ENCODE results near the gene LMNTD1.

Gene LMNTD1

DNA sequence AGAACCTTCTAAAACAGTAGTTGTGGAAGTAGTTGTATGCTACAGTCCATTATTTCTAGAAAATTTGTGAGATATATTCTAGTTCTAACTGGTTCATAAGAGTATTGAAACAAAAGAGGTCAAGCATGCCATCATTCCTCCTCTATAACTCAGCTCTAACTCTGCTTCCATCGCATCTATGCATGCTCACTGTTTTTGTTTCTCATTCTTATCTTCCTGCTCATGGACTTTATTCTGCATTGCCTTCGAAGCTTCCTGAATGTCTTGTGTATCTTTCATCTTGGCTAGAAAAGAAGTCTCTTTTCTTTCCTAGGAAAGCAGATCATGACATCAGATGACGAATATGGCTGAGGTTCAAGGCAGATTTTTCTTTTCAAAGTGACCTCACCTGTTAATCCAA lies 402 bp downstream of the LMNTD1 start:
- DNase-seq = no peak

DNA sequence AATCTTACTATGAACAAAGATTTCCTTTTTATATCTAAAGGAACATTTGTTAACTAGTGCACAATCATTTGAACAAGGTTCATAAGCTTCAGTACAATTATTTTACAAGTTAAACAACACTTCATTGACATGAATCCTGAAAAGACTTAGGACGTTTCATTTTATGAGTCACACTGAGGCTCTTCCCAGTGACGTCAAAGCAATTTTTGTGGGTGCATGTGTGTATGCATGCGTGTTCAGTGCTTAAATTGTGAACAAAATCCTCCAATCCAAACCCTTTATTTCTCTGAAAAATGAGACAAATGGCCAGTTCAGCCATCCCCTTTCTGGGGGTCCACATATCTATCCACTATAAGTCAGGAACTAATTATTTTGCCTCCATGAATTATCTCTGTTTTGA lies 2.9 kb downstream of the LMNTD1 start:
- DNase-seq = no peak

DNA sequence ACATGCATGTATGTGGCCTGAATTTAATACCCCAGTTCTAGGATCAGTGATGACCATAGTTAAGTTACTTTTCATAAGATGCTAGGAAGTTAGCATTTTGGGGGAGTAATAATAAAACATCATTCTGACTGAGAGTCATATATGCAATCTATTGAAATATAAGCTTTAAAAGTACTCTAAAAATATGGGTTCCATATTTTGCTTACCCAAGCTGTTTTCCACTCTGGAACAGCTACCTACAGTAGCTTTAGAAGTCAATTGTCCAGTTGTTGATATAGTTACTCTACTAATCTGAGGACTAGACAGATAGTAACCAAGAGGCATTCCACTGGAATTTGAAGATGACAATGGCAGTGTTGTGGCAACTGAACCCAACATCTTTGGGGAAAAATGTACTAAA lies 4.0 kb downstream of the LMNTD1 start:
- DNase-seq = no peak

DNA sequence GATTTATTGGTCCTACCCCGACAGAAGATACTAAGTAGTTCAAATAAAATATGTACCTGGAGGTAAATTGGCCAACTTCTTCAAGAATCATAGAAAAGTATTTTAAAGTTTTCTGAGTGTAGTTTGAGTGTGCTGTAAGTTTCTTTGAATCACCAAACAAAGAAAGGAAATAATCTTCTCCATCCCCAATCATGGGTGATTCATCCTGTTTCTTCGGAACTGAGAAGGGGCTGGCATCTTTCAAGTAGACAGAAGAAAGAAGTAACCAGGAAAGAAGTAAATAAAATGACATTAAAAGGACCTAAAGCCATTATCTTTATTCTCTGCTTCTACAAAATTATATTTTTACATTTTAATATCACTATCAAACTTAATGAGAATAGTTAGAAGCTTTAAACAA lies 6.8 kb downstream of the LMNTD1 start:
- DNase-seq = no peak

DNA sequence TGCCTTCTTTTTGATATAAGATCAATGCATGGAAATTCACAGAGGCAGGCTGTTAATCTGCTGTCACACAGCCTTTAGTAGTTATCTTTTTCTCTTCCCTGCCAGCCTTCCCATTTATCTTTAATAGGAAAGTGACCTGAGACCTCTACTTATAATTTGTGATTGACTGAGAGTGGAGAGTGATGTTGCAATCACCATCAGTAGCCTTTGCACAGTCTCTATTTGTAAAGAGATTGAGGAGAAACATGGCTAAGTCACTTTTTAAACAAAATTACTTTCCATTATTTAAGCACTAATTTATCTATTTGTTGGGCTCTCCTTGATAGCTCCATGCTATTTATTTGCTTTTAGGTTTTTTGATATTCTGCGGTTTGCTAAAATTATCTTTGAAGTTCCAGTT lies 19.9 kb downstream of the LMNTD1 start:
- no peak for DNase-seq

DNA sequence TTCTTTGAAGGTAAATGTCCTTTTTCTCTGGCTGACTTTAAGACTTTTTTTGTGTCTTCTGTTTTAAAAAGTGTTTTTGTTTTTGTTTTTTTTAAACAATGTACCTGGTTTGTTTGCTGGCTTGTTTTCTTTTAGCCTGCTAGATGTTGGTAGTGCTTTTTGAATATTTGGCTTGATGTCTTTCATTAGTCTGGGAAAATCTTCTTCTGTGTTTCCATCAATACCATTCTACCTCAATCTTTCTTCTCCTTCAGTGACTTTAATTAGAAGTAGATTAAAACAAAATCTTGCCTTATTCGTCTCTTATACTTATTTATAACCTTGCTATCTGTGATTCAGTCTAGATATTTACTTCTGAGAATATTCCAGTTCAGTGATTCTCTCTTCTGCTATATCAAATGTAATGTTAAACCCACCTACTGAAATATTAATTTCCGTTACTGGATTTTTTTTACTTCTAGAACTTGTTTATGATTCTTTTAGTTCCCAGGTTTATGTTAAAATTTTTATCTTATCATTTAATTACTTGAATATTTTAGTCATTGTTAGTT lies 21.5 kb downstream of the LMNTD1 start:
- DNase-seq = no peak

DNA sequence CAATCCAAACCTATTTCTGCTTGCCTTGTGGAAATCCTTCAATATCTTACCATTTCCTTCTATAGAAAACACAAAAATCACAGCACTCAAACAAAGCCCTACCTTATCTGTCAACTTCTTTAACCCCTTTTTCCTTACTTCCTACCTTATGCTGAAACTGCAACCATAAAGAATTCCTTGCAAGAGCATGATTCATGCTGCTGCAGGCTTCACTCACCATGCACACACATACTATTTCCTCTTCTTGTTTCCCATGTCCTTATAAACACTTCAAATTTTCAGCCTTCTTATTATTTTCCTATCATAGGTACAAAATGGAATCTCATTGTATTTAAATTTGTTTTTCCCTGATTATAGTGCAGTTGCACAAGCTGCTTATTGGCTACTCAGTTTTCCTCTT lies 23.3 kb downstream of the LMNTD1 start:
- no peak for DNase-seq

DNA sequence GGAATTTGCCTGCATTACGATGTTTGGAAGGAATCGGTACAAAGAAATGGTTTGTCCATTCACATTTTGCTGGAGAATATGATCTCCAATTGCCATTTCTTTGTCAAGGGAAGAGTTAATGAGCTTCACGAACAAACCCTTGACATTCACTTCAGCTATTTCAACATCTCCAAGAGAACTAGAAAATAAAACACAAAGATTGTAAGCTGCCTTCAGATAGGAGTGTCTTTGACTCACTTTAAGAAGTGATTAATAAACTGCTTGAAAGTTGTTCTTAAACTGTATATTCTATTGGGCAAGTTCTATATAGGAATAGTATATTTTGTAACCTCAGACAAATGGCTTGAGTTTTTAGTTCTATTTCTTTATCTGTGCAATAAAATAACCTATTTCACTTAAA lies 26.3 kb downstream of the LMNTD1 start:
- DNase-seq = no peak

DNA sequence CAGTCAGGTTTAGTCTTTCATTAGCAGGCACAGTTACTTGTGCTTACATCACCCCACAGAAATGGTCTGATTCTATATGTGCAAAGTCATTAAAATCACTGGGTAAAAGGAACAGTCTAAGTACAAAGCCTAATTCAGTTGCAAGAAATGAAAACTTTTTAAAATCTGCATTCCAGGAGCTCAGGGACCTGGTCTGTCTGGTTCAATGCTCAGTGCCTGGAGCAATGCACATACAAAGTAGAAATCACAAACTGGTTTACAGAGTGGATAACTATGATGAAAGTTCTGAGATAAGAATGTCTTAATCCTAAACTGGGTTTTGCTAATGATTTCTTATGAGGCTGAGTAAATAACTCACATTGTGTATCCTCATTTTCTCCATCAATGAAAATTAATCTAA lies 28.7 kb downstream of the LMNTD1 start:
- DNase-seq = no peak

DNA sequence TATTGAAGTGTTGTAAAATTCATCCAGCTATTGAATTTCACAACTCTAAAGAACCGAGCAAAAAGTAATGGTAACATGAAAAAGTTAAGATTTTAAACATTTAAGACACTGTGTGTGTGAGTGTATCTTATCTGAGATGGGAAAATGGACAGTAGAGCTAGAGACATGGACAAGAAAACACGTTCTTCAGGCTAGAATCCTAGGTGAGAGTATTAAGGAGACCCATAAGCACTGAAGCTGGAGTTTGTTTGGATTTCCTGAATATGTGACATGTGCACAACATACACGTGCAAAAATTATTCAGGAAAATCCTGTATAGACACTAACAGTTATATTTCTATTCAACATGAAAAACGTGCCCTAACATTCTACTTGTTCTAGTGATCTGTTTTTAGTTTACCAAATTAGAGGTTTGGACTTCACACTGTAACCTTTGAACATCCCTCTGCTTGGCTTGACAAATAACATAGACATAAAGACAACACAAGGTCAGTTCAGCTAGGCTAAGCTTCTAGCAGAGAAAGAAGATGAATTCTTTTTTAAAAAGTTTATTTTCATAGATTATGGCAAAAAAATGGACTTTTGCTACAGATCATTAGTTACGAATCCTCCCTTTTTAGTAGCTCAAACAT lies 31.3 kb downstream of the LMNTD1 start:
- DNase-seq = no peak

DNA sequence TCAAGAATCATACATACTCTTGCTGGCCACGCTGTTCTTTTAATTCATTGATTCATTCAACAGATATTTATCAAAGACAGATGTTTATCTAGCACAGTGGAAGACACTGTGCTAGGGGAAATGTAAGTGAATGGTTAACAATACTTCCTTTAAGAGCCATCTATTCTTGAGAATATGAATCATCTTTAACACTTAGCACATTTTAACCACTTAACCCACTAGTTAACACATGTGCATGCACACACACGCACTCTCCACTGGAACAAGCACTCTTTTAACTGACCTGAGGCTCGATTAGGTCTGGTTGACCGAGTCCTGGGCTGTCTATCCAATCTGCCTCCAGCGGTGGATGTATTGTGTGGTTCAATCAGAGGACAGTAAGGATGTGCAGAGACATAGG lies 34.6 kb downstream of the LMNTD1 start:
- no peak for DNase-seq

DNA sequence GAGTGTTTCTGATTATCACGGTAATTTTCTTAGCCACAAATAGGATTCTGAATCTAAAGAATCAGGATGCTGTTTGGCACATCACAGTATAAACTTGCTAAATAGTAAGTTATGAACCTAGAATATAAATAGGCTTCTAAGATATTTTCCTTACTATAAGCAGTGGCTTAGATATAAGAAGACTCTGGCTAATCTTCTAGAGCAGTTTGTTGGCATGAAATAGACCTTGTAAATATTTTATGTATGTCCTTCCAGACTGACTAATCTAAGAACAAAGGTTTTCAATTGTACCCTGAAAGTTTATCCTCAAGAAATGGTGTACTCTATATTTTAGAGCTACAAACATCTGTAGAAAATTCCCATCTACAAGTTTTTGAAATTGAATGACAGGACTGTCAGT lies 48.3 kb downstream of the LMNTD1 start:
- no peak for DNase-seq

DNA sequence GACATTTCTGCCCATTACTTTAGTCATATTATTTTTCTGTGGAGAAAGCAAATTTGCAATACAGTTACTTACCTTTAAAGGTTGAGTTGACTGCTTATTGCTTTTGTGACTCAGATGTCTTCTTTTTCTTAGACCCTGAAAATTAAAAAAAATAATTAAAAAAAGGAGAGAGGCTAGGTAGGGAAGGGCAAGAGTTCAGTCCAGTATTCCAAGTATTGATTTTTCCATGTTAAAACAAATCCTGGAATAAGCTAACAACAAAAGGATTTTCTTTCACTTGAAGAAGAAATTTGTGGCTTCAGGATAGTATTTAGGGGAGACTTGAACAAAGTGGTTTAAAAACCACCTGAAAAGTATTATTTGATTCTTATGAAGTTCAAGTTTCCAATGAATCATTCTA lies 49.4 kb downstream of the LMNTD1 start:
- DNase-seq = no peak

DNA sequence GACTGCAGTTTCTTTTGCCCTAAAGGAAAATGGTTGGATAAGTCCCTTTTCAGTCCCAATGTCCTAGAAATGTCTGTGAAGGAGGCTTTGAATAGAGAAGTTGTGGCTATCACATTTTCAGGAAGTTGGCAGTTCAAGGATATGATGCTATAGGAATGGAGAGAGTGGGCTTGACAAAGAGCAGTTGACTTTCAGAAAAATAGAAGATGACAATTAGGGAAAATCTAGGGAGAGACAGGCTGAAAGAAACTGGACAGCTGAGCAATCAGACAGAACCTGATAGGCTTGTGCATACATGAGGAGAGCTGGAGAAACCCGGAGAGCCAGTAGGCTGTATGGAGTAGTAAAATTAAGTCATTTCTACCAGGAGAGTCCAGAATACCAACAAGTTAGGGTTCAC lies 50.5 kb downstream of the LMNTD1 start:
- no peak for DNase-seq

DNA sequence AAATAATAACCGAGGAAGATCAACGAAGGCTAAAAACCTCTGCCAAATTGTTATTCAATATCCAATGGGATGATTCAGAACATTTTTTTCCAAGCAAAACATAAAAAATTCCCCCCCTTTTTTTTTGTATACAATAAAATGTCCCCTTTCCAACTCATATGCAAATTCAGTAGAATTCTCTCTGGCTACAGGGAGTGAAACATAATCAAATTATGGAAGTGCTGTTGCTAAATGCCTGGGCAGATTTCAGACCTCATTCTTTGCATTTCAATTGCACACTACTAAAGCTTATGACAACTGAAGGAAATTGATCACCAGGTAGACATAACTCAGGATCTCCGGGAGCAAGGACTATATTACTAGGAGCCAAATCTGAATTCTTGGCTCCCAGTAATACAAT lies 51.0 kb downstream of the LMNTD1 start:
- no peak for DNase-seq

DNA sequence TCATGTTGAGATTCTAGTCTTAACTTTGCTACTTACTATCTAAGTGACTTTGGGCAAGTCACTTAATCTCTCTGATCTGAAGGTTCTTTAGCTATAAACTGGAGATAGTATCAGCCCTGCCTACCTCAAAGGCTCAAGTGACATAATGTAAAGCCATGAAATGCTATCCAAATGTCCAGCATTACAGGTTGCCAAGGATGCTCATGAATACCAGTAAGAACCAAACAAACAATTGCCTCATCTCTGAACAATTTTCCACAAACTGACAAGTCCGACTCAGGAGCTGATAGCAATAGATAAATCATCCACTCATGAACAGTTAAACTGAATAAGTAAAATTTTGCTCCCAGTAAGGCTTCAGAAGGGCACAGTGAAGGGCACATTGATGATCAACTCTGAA lies 51.5 kb downstream of the LMNTD1 start:
- no peak for DNase-seq

DNA sequence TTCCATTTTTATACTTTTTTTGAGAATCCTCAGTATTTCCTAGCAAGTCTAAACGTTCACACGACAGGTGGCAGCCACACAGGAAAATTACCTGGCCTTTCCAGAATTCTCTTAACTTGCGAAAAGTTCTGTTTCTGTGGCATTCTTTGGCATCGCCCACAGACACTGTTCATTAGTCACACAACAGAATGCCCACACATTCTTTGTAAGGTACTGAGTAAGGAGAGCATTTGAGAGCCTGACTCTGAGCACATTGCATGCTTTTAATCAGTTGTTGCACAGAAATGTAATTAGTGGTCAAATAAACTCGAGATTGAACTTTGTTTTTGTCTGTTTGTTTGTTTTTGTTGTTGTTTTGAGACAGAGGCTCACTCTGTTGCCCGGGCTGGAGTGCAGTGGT lies 52.4 kb downstream of the LMNTD1 start:
- DNase-seq = no peak

DNA sequence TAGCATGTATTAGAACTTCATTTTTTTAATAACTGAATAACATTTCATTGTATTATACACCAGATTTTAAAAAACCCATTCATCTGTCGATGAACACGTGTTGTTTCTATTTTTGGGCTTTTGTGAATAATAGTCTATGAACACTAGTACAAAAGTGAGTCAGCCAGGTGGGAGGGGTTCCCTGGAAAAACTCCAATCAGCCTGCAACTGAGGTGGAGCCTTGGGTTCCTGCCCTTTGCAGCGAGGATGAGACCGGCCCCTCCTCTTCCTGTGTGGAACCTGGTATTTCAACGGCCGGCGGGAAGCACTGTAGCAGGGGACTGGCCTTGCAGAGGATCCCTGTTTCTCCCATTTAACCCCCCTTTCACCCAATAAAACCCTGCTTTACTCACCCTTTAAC lies 56.1 kb downstream of the LMNTD1 start:
- no peak for DNase-seq

DNA sequence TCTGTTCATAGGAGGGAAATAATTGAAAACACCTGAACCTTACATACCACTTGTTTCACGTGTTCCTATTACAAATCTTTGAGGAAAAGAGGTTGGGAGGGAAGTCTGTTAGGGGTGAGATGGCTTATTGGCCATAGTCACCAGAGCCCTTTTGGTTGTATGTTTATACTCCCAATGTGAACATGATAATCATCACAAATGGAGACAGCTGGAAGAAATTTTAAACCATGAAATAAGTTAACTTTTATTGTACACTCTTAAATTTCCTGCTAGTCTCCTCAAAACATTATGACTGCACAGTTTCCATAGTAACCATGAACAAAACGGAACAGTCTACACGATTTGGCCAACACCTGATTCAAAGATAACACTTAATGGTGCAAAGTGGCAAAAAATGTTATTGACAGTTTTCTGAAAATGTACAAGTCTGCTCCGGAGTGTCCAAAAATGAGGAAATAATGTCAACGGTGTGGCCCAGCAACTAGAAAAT lies 56.9 kb downstream of the LMNTD1 start:
- DNase-seq = peak; percentile 5

DNA sequence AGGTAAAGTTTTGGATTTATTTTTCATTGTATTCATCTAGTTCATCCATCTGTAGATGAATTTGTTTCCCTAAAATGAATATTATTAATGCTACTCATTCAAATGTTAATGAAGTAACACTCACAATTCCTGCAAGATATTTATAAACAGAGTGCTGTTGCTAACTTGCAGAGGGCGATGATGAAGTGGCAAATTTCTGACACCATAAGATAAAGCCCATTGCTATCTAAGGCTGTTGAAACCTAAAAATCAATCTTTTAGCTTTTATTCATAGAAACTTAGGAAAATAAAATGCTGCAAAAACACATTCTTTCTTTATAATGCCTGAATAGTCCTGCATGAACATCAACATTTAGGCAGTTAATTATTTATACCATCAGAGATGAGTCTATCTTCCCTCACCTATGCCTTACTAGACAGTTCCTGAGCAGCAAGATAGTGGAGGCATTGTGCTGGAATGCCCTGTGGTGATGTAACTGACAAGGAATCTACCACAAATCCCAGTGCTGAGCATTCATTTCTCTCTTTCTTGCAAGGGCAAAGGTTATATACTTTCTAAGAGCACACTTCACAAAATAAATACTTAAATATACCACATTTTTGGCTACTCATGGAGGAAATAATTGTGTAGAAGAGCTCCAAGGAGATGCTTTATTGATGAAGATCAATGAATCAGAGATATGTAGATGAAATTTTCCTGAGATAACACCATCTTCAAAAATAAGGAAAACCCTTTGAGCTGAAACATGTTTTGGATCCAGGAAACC lies 57.6 kb downstream of the LMNTD1 start:
- no peak for DNase-seq

DNA sequence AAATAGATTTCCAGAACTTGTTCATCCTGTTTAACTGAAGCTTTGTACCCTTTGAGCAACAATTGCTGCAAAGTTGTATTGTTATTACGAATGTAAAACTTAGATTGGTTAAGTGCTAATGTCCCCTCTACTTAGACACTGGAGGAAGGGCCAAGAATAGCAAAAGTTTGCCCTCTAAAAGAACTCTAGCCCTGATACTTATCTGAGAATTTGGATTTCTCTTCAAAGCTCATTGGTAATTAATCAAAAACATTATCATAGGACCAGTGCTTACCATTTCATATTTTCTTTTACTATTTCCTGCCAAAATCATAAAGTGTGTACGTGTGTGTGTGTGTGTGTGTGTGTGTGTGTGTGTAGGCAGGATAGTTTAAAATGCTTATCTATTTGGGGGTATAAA lies 58.2 kb downstream of the LMNTD1 start:
- no peak for DNase-seq

DNA sequence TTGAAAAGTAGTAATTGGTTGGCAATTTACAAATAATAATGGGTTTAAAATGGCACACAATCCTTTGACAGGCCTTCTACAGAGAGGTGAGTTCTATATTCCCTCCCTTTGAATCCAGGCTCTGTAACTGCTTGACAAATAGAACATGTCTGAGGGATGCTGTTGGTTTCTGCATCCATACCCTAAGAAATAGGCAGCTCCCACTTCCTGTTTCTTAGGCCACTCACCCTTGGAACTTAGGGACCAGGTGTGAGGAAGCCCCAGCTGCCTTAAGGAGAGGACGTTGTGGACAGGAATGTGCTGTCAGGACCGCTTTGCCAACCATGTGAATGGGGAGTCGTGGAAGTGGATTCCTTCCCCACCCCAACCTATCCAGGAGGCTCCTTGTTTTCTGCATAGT lies 59.4 kb downstream of the LMNTD1 start:
- DNase-seq = no peak

DNA sequence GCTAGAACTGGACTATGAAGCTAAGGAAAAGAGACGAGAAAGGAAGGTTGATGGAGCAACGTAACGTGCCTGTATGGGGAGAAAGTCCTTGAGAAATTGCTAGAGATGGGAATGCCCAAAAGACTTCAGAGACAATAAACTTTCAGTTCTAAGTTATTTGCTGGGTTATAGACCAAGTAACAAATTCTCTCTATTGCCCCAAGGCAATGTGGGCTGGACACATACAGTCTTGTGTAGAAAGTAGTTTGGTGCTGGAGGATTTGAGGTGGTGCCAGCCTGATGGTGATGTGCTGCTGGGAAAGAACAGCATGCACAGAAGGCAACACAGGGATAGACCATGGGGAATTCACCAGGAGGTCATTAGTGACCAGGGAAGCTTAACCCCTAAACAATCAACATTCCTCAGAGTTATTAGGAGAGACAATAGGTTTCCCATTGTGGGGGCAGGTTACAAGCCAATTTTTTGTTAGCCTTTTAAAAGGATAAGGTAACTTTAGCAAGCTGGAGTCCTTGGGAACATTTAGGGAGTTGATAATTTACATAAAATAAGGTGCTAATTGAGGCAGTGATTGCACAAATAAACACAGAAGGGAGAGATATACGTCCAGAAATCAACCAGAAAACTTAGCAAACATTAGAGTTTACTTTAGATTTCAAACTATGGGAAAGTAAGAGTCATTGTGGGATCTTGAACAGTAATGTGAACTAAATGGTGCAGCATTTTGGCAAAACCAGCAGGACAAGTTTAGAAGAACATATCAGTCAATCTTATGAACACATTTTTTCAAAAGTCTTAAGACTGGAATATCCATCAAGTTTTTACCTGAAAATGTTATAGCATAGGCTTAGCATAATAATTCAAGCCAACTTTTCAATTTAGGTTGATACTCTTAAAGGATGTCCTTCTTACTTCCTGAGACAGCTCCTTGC lies 61.4 kb downstream of the LMNTD1 start:
- no peak for DNase-seq

All from CD4-positive, alpha-beta T cell treated with Interleukin-10 for 1 hour (primary cell).